LNCaP clone FGC (cell line): Measurements from ENCODE around the gene SMCO4.

Experiments
- DNase-seq: peaks from one replicate; pipeline ENCODE4 v3.0.0-alpha.2; 2011; ENCODE audit warnings: low read depth
- H3K4me3 ChIP-seq: 2 replicates; pipeline ENCODE4 v1.5.1; 2011; ENCODE audit warnings: mild to moderate bottlenecking, low read depth, low read length, control low read depth
- CTCF ChIP-seq: IDR thresholded peaks from 2 replicates; pipeline ENCODE4 v1.5.1; 2012; ENCODE audit warnings: mild to moderate bottlenecking; ENCODE audit not compliant: control insufficient read depth, insufficient read depth; ENCODE audit errors: extremely low read depth

The SMCO4 gene

DNA sequence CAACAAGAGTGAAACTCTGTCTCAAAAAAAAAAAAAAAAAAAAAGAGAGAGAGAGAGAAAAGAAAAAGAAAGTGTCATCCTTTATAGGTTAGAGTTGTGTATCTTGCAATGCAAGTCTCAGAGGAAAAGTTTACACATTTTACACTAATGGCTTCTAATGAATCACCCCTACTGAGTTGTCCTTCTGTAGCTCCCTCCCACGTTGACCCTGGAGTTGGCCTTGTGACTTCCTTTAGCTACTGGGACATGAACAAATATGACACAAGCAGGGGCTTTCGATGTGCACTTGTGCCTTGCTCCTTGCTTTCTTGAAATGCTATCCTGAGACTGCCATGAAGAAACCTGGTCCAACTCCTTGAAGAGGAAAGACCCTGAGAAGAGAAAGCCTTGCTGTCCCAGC lies 2.4 kb upstream of the SMCO4 start:
- TF ChIP-seq CTCF, result no peak
- no peak for DNase-seq
- no peak overlapping the region for H3K4me3 ChIP-seq

DNA sequence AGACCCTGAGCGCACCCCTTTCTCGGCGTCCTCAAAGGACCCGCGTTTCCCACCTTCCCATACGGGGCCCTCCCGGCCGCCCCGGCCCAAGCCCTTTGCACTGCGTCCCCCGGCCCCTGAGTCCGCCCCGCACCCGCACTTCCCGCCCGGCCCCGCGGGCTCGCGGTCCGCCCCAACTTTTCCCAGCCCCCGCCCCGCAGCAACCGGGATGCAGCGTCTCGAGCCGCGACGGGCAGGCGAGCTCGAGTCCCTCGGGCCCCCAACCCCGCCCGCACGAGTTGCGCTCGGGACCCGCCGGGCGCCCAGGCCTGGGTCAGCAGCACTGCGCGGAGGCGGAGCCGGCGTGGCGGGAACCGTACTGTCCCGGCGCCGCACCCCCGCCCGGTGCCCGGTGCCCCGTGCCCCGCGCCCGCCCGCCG lies 371 bp downstream of the SMCO4 start:
- peak overlapping the region; percentile 66 for H3K4me3 ChIP-seq
- no peak for DNase-seq
- no peak for TF ChIP-seq CTCF

DNA sequence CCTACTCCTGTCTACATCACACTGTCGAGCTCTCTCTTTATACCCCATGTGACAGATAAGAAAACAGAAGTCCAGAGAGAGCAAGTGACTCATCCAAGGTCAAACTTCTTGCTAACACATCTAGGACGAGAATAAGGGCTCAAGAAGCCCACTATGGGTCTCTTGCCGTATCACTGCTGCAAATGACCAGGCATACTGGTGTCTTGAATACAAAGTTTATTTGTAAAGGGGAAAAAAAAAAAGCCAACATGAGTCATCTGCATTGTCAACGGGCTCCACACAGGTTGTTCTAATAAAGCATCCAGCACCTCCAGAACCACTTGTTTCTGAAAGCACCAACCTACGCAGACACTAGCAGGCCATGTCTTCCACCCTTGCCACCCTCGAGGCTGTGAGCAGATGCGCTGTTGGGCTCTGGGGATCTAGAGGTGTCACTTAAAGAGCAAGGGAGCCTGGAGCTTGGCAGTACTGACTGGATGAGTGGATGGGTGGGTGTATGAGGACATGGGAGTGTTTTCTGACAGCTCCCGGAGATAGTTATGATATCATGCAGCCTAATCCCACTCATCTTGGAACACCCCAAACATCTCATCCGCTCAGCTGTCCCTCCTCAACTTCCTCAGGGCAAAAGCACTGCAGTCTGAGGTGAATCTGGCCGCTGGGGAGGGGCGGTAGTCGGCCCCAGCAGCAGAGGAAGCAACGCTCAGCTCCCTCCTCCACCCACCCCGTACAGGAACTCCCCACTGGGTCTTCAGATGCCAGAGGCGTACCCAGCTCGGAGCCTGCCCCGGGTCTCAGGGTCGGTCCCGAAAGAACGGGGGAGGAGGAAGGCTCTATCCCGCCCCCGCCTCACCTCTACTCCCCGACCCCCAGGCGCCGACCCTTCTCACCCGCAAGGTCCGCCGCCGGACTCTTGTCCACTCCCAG lies 1.0 kb downstream of the SMCO4 start:
- DNase-seq, result no peak
- TF ChIP-seq CTCF, result no peak
- H3K4me3 ChIP-seq, result peak overlapping the region; percentile 66

GRCh38 chr11:93540896-93541553 lies 2.2 kb downstream of the SMCO4 start:
- no peak overlapping the region for H3K4me3 ChIP-seq
- no peak for TF ChIP-seq CTCF
- DNase-seq, result no peak

DNA sequence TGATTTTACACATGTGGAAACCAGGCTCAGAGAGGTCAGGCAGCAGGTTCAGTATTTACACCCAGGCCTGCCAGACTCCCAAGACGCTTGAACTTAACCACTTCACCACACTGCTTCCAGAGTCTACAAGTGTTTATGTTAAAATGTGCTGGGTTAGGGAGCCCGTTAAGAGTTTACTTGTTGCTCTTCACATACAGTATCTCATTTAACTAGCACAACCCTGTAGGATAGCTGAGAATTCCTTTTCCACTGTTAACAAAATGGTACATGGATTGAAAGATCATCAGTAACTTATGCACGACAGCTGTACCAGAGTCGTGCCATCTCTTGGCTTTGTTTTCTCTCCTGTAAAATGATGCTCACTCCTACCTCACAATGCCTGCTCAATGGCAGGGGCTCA lies 2.9 kb downstream of the SMCO4 start:
- H3K4me3 ChIP-seq, result no peak overlapping the region
- no peak for DNase-seq
- no peak for TF ChIP-seq CTCF

GRCh38 chr11:93537767-93538261 lies 5.4 kb downstream of the SMCO4 start:
- no peak for TF ChIP-seq CTCF
- peak overlapping the region; percentile 39 for H3K4me3 ChIP-seq

More at GRCh38 chr11:93537767-93538261, 5.4 kb downstream of the SMCO4 start:
- DNase-seq, result peak; percentile 69
